Muscle of leg (tissue), 11 donors: Measurements from ENCODE around the gene PHIP. TPM values are rescaled to one million over a fixed set of nuclear protein-coding genes. Genes with fewer than 3 reads are reported as not detected.
"Not testable (repeated sequence)": the region's sequence is repeated elsewhere in the genome, so short reads cannot be mapped to it uniquely, and the experiment has no call there.

Experiments used
- DNase-seq: peaks from one replicate; pipeline ENCODE4 v3.0.0; 2013
- H3K27ac ChIP-seq: one replicate; pipeline ENCODE4 v1.5.1; 2013; ENCODE audit warnings: mild to moderate bottlenecking, low read length, control low read depth
- H3K27me3 ChIP-seq: one replicate; pipeline ENCODE4 v1.6.1; 2013; ENCODE audit warnings: low read length; ENCODE audit not compliant: control insufficient read depth, insufficient read depth
- H3K36me3 ChIP-seq: one replicate; pipeline ENCODE4 v1.6.1; 2013; ENCODE audit warnings: low read length; ENCODE audit not compliant: control insufficient read depth, insufficient read depth
- H3K4me1 ChIP-seq: one replicate; pipeline ENCODE4 v1.6.1; 2013; ENCODE audit warnings: low read length; ENCODE audit not compliant: control insufficient read depth, insufficient read depth
- H3K4me3 ChIP-seq: one replicate; pipeline ENCODE4 v1.5.1; 2013; ENCODE audit warnings: low read length, control low read depth
- H3K9me3 ChIP-seq: replicated peaks from 2 replicates; pipeline ENCODE4 v1.6.1; 2013; ENCODE audit warnings: low read depth, low read length; ENCODE audit not compliant: control insufficient read depth
- WGBS: methylation state at CpG from one replicate; pipeline ENCODE4 v1.1.5; 2013; ENCODE audit warnings: missing lambda C conversion rate; ENCODE audit not compliant: insufficient coverage; 5-methylcytosine and 5-hydroxymethylcytosine counted together
- polyA plus RNA-seq, 8 donors: library from polyadenylated mRNA; unstranded; fragments of 120-200 nt; gene quantifications; one replicate each; pipeline versions ENCODE4 v1.2.1 to v1.2.3, GENCODE V29; 2013; ENCODE audit warnings: inconsistent platforms in 1 of 8, low replicate concordance in 1 of 8; ENCODE audit not compliant: insufficient read length in 8 of 8, insufficient read depth in 1 of 8
- total RNA-seq: library from RNA; stranded (reverse); fragments of 120-200 nt; gene quantifications from one replicate; pipeline ENCODE4 v1.2.4, GENCODE V29; 2013

The PHIP gene
- total and polyA plus RNA-seq, 9 donors, result 15.3 to 31.1 (median 24.9) TPM

- peaks cover 29% of the 10 kb centered on the region for H3K36me3 ChIP-seq
- WGBS, result no CpG with 5 or more reads among the region's 2 CpGs
- no peak overlapping the region for H3K27ac ChIP-seq
- H3K4me1 ChIP-seq, result no peaks in the 10 kb centered on the region
- no peaks in the 10 kb centered on the region for H3K27me3 ChIP-seq
- no peak overlapping the region for H3K4me3 ChIP-seq
- peaks cover 12% of the 10 kb centered on the region for H3K9me3 ChIP-seq
- DNase-seq, result no peak
Observed at GRCh38 chr6:78947962-78948361, 130.1 kb downstream of the PHIP start.

GRCh38 chr6:78947529-78947928 lies 130.5 kb downstream of the PHIP start:
- no peak for DNase-seq
- Histone ChIP-seq H3K36me3 (peaks cover 29% of the 10 kb centered on the region), H3K27me3 (no peaks in the 10 kb centered on the region), H3K27ac (no peak overlapping the region), H3K9me3 (peaks cover 12% of the 10 kb centered on the region), H3K4me1 (no peaks in the 10 kb centered on the region), H3K4me3 (no peak overlapping the region)
- WGBS, result no CpG with 5 or more reads among the region's 2 CpGs

- H3K36me3 ChIP-seq, result peaks cover 23% of the 10 kb centered on the region
- no peaks in the 10 kb centered on the region for H3K9me3 ChIP-seq
- H3K27me3 ChIP-seq, result no peaks in the 10 kb centered on the region
- H3K27ac ChIP-seq, result no peak overlapping the region
- no peaks in the 10 kb centered on the region for H3K4me1 ChIP-seq
- DNase-seq, result no peak
- no peak overlapping the region for H3K4me3 ChIP-seq
- no CpG with 5 or more reads among the region's 1 CpG for WGBS
Observed at GRCh38 chr6:78942446-78942845, 135.6 kb downstream of the PHIP start.

GRCh38 chr6:78936515-78936914 lies 141.5 kb downstream of the PHIP start:
- peaks cover 5% of the 10 kb centered on the region for H3K9me3 ChIP-seq
- H3K27ac ChIP-seq, result no peak overlapping the region
- no peak for DNase-seq
- peaks cover 6% of the 10 kb centered on the region for H3K36me3 ChIP-seq
- no peaks in the 10 kb centered on the region for H3K4me1 ChIP-seq
- no CpG with 5 or more reads among the region's 2 CpGs for WGBS
- H3K27me3 ChIP-seq, result no peaks in the 10 kb centered on the region
- no peak overlapping the region for H3K4me3 ChIP-seq

GRCh38 chr6:78935553-78935952 lies 142.5 kb downstream of the PHIP start:
- H3K27me3 ChIP-seq, result no peaks in the 10 kb centered on the region
- H3K4me3 ChIP-seq, result no peak overlapping the region
- peaks cover 8% of the 10 kb centered on the region for H3K9me3 ChIP-seq
- DNase-seq, result no peak
- no peak overlapping the region for H3K27ac ChIP-seq
- WGBS, result no CpG with 5 or more reads among the region's 2 CpGs
- H3K4me1 ChIP-seq, result no peaks in the 10 kb centered on the region
- H3K36me3 ChIP-seq, result peaks cover under 1% of the 10 kb centered on the region

GRCh38 chr6:78925317-78925716 lies 152.7 kb downstream of the PHIP start:
- Histone ChIP-seq H3K36me3 (no peaks in the 10 kb centered on the region), H3K9me3 (peaks cover 12% of the 10 kb centered on the region), H3K4me1 (no peaks in the 10 kb centered on the region), H3K27ac (no peak overlapping the region), H3K4me3 (no peak overlapping the region), H3K27me3 (no peaks in the 10 kb centered on the region)
- 75% methylated on average over 2 of the region's 3 CpGs for WGBS
- no peak for DNase-seq

GRCh38 chr6:78921168-78921567 lies 156.9 kb downstream of the PHIP start:
- not testable (repeated sequence) for H3K36me3 ChIP-seq, H3K27me3 ChIP-seq, H3K4me1 ChIP-seq, DNase-seq, H3K4me3 ChIP-seq, H3K27ac ChIP-seq
- H3K9me3 ChIP-seq, result peaks cover 13% of the 10 kb centered on the region
- 95% methylated on average over 8 of the region's 10 CpGs for WGBS

GRCh38 chr6:78917788-78918187 lies 160.3 kb downstream of the PHIP start:
- H3K9me3 ChIP-seq, result peaks cover 10% of the 10 kb centered on the region
- WGBS, result no CpG with 5 or more reads among the region's 1 CpG

GRCh38 chr6:78916411-78916810 lies 161.6 kb downstream of the PHIP start:
- H3K36me3 ChIP-seq, result no peaks in the 10 kb centered on the region
- no peaks in the 10 kb centered on the region for H3K27me3 ChIP-seq
- no CpG with 5 or more reads among the region's 3 CpGs for WGBS
- peaks cover 10% of the 10 kb centered on the region for H3K9me3 ChIP-seq
- no peak overlapping the region for H3K27ac ChIP-seq
- DNase-seq, result no peak
- H3K4me1 ChIP-seq, result no peaks in the 10 kb centered on the region
- no peak overlapping the region for H3K4me3 ChIP-seq

More at GRCh38 chr6:78917788-78918187, 160.3 kb downstream of the PHIP start:
- no peak for DNase-seq
- Histone ChIP-seq H3K4me3 (no peak overlapping the region), H3K27ac (no peak overlapping the region), H3K27me3 (no peaks in the 10 kb centered on the region), H3K36me3 (no peaks in the 10 kb centered on the region), H3K4me1 (no peaks in the 10 kb centered on the region)

- Histone ChIP-seq H3K36me3 (no peaks in the 10 kb centered on the region), H3K4me1 (peaks cover 5% of the 10 kb centered on the region), H3K9me3 (no peaks in the 10 kb centered on the region), H3K27ac (no peak overlapping the region), H3K4me3 (no peak overlapping the region), H3K27me3 (peaks cover 6% of the 10 kb centered on the region)
- peak; percentile 5 for DNase-seq
- WGBS, result 38% methylated on average over 8 of the region's 9 CpGs
Observed at GRCh38 chr6:78911218-78911940, 166.7 kb downstream of the PHIP start.
